MG63 (cell line): ENCODE results near the gene EPS8. TPM values are rescaled to one million over a fixed set of nuclear protein-coding genes. Genes with fewer than 3 reads are reported as not detected.

ENCODE experiments used
- DNase-seq: peaks from one replicate; pipeline ENCODE4 v3.0.0-alpha.2; 2020
- H3K27me3 ChIP-seq: fragments of 250-450 bp; sonication (Bioruptor Pico); 2 replicates; pipeline ENCODE4 v1.5.1; 2020; ENCODE audit warnings: mild to moderate bottlenecking, moderate library complexity
- H3K36me3 ChIP-seq: fragments of 250-450 bp; sonication (Bioruptor Pico); 2 replicates; pipeline ENCODE4 v1.5.1; 2020; ENCODE audit warnings: mild to moderate bottlenecking, moderate library complexity
- H3K4me3 ChIP-seq: fragments of 250-450 bp; sonication (Bioruptor Pico); 2 replicates; pipeline ENCODE4 v1.5.1; 2020; ENCODE audit warnings: mild to moderate bottlenecking, moderate library complexity
- H3K9me3 ChIP-seq: fragments of 250-450 bp; sonication (Bioruptor Pico); 2 replicates; pipeline ENCODE4 v1.5.1; 2020; ENCODE audit warnings: mild to moderate bottlenecking, moderate library complexity
- total RNA-seq: library from RNA; depleted of rRNA; stranded (reverse); fragments of >200 nt; shearing (Covaris generic); gene quantifications from 2 replicates; pipeline ENCODE4 v1.2.3, GENCODE V29; 2014; ENCODE audit warnings: low replicate concordance

The EPS8 gene
- total RNA-seq, 1 experiment from 2014 or later: 103 TPM

DNA sequence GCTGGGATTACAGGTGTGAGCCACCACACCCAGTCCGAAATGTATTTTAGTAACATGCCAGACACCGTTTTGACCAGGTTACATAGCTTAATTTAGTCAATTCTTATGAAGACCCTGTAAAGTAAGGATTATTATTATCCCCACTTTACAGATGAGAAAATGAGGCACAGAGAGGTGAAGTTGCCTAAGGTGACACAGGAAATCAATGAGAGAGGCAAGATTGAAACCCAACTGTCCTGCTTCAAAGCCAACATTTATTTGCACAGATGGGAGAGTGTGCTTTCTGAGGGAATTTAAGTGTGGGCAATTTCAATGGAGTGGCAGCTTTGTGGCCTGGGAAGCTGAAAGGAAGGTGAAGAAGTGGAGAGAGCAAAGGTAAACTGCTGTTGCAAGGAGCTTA lies 19.1 kb upstream of the EPS8 start:
- DNase-seq: no peak

DNA sequence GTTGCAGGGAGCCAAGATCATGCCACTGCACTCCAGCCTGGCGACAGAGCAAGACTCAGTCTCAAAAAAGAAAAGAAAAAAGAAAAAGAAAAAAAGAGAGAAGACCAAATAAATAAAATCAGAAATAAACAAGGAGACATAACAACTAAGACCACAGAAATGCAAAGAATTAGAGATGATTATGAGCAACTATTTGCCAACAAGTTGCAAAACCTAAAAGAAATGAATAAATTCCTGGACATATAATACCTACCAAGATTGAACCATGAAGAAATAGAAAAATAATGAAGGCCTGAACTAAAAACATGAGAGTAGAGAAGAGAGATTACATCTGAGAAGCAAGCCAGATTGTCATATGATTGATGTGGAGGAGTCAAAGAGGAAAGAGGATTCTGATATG lies 17.6 kb upstream of the EPS8 start:
- DNase-seq: no peak
- Histone ChIP-seq H3K27me3 (no peaks in the 10 kb centered on the region), H3K4me3 (no peak overlapping the region), H3K9me3 (no peaks in the 10 kb centered on the region), H3K36me3 (no peaks in the 10 kb centered on the region)

More for the DNA sequence above, 19.1 kb upstream of the EPS8 start:
- H3K27me3 ChIP-seq: no peaks in the 10 kb centered on the region
- H3K4me3 ChIP-seq: no peak overlapping the region
- H3K9me3 ChIP-seq: no peaks in the 10 kb centered on the region
- no peaks in the 10 kb centered on the region for H3K36me3 ChIP-seq

DNA sequence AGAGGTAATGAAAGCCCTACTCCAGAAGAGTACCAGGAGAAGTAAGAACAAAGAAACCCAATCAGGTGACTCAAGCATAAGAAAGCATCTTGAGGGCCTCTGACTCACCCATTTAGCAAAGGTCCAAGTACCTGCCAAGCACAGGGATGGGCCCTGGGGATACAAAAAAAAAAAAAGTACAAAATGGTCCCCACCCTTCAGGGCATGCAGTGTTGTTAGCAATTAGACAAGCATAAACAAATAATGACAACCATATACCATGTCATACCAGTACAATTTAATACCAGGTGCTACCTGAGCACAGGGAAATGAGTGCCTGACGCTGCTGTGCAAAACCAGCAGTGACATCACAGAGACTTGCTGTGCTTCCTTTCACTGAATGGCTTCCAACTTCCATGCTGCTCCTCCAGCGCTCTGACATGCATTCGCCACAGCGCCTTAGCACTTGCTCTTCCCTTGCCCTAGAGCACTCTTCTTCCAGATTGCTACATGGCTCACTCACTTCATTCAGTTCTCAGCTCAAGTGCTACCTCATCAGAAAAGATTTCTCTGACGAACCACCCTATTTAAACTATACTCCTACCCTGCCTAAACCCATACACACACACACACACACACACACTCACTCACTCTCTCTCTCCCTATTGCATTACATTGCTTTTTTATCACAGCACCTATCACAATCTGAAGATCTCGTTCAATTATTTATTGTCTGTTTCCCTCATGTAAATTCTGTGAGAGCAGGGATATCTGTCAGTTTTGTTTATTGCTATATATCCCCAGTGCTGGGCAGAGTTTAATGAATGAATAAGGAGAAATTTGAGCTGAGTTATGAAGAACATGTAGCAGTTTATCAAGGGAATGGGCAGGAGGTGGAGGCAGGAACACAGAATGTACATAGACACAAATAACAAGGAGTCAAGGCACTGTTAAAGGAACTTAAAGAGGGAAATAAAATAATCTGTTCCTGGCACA lies 12.9 kb upstream of the EPS8 start:
- Histone ChIP-seq H3K36me3 (no peaks in the 10 kb centered on the region), H3K9me3 (no peaks in the 10 kb centered on the region), H3K27me3 (no peaks in the 10 kb centered on the region), H3K4me3 (no peak overlapping the region)
- DNase-seq: peak; percentile 9

DNA sequence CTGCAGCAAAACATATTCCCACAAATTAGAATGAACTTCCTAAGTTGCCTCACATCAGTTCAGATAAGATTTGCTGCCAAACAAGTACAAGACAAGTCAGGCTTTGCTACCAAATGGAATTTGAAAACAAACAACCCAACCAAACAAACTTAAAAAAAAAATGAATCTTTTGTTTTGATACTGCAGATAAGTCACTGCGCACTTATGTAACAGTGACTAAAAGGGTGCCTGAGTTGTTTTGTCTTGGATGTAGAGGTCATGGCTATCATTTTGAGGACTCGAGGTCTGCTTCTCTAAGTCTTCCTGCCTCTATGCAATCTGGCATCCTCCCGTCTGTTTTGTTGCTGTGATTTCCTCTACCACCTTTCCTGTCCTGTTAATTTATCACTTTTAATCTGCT lies 11.1 kb upstream of the EPS8 start:
- Histone ChIP-seq H3K27me3 (no peaks in the 10 kb centered on the region), H3K36me3 (no peaks in the 10 kb centered on the region), H3K9me3 (no peaks in the 10 kb centered on the region), H3K4me3 (no peak overlapping the region)
- DNase-seq: no peak

DNA sequence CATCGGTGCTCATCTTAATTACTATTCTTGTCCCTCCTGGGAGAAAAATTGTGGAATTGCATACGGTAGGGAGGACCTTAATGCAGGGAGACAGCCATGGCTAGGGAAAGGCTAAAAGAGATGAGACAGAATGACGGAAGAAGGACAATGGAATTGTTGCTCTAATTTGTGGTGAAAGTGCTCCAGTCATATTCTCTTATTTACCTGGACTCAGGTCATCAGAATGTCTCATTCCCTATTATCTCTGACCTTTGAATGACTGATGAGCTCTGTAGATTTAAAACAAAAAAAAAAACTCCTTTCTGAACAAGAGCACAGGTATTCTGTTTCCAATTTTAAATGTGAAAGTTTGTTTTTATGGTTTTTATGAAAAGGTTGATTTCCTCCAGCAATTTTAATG lies 8.6 kb upstream of the EPS8 start:
- DNase-seq: no peak
- Histone ChIP-seq H3K9me3 (no peaks in the 10 kb centered on the region), H3K36me3 (no peaks in the 10 kb centered on the region), H3K27me3 (no peaks in the 10 kb centered on the region), H3K4me3 (no peak overlapping the region)

DNA sequence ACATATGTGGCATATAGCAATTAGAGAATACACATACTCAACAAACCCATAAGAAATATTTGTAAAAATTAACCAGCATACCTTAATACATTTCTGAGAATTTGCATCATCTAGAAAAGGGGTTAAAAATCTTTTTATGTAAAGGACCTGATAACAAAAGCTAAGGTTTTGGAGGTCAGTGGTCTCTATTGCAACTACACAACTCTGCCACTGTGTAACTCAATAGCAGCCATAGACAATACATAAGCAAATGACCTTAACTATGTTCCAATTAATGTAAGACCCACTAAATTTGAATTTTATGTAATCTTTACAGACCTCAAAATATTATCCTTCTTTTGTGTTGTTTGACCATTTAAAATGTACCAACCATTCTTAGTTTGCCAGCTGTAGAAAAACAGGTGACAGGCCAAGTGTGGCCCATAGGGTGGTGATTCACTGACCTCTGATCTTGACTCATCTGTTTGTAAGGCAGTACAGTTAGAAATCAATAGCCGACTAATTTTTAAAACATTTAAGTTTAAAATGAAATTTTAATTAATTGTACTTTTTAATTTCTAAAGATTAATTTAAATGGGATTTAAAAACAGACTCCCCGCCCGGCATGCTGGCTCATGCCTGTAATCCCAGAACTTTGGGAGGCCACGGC lies 7.4 kb upstream of the EPS8 start:
- Histone ChIP-seq H3K27me3 (no peaks in the 10 kb centered on the region), H3K36me3 (no peaks in the 10 kb centered on the region), H3K4me3 (no peak overlapping the region), H3K9me3 (no peaks in the 10 kb centered on the region)
- peak; percentile 75 for DNase-seq

DNA sequence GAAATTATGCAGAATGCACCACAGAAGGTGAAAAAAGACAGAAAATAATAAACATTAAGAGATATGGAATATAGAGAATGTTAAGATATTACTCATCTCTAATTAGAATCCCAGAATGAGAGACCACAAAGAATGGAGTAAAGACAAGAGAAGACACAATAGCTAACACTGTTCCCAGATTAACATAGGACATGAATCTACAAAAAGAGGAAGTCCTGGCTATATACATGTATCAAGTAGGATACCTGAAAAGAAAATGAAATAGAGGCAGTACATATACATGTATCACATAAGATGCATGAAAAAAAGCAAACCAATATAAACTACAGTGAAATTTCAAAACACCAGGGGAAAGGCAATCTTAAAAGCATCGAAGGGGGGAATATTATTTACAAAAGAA lies 5.6 kb upstream of the EPS8 start:
- DNase-seq: no peak
- H3K36me3 ChIP-seq: no peaks in the 10 kb centered on the region
- H3K27me3 ChIP-seq: no peaks in the 10 kb centered on the region
- no peaks in the 10 kb centered on the region for H3K9me3 ChIP-seq
- no peak overlapping the region for H3K4me3 ChIP-seq

DNA sequence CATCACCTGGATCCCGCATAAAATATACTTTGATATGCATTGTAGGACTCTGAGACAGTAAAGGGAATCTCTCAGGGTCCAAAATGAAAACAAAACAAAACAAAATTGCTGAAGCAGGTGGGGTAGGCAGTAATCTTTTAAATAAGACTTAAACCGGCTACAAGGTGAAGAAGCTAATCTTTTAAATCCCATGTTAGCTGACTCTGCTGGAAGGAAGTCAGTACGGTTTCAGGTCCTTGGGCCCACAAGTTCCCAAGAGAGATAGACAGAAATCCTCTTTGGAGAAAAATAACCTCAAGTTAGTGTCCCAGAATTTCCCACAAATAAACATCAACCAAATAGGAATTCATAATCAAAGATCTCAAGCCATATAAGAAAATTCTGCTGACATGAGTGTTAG lies 5.0 kb upstream of the EPS8 start:
- Histone ChIP-seq H3K36me3 (no peaks in the 10 kb centered on the region), H3K4me3 (no peak overlapping the region), H3K27me3 (no peaks in the 10 kb centered on the region), H3K9me3 (no peaks in the 10 kb centered on the region)
- no peak for DNase-seq

DNA sequence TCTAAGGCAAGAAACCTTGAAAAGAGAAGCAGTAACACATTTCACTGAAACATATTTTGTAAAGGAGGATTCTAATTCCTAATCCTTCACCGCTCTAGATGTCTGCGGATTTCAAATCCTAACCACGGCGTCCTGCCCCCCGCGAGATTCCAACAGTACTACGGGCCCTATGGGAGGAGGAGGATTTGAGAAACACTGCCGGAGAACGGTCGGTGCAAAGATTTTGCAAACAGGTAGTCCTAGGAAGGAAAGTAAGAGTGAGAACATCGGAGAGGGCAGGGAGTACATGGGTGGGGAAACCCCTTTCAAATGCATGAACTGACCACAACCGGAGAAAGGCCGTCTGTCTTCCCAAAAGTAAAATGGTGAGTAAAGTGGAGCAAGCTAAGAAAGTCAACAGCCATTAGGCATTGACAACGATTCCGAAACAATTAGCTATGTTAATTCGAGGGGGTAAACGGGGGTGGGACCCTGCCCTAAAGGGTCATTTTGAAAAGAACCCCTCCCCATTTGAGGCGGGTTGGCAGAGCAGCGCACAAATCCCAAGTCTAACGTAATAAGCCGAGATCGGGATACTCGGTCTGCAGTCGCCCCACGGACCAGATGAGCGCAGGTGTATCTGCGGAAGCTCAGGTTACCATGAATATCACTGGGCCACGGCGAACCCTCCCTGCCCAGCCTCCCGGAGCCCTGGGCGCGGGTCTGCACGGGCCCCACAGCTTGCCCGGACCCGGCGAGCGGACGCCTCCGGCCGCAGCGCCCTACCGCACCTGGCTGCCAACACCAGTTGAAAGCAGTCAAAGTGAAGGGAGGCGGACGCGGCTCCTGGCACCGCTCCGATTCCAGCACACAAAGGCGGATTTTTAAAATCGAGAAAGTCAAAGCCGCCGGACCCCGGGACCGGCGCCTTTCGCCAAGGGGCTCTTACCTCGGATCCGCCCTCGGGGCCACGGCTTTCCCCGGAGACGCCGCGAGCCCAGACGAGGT lies 662 bp downstream of the EPS8 start:
- peak; percentile 64 for DNase-seq
- no peaks in the 10 kb centered on the region for H3K27me3 ChIP-seq
- H3K4me3 ChIP-seq: peak overlapping the region; percentile 80
- H3K9me3 ChIP-seq: peaks cover 5% of the 10 kb centered on the region; the same call in 1 of the 2 replicates
- H3K36me3 ChIP-seq: peaks cover 30% of the 10 kb centered on the region

DNA sequence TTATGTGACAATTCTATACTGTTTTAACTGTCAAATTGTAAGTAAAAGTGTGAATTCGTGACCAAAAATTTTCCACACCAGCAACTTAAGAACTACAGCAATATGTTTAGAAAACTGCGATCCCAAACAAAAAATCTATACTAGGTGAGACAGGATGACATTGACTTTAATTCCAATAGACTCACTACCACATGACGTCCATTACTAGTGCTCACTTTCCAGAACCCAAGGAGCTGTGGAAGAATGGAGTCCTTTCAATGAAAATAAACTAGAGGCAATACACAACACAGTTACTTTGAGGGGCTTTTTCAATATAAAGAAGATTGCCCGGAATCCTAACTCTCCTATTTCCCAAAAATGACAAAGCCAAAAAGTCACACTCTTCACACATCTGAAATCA lies 1.4 kb downstream of the EPS8 start:
- no peaks in the 10 kb centered on the region for H3K27me3 ChIP-seq
- peak overlapping the region; percentile 80 for H3K4me3 ChIP-seq
- H3K9me3 ChIP-seq: peaks cover 5% of the 10 kb centered on the region; the same call in 1 of the 2 replicates
- peaks cover 37% of the 10 kb centered on the region for H3K36me3 ChIP-seq
- no peak for DNase-seq

DNA sequence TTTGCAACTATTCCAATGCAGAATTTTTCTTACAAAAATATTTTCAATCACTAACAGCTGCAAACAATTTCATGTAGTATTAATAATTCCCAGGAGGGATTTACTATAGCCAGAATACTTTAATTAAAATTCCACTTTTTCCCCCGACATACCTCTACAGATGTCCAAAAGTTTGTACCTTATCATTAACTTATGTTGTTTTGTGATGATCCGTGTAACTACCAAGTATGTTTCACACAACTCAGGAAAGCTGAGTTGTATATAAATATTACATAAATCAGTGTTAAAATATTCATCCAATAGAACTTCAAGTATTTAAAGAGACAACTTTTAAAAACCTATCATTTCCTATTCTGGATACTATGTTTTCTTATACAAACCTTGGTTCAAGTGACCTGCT lies 2.4 kb downstream of the EPS8 start:
- H3K9me3 ChIP-seq: peaks cover 5% of the 10 kb centered on the region; the same call in 1 of the 2 replicates
- peak overlapping the region; percentile 80 for H3K4me3 ChIP-seq
- H3K27me3 ChIP-seq: no peaks in the 10 kb centered on the region
- H3K36me3 ChIP-seq: peaks cover 47% of the 10 kb centered on the region
- no peak for DNase-seq

DNA sequence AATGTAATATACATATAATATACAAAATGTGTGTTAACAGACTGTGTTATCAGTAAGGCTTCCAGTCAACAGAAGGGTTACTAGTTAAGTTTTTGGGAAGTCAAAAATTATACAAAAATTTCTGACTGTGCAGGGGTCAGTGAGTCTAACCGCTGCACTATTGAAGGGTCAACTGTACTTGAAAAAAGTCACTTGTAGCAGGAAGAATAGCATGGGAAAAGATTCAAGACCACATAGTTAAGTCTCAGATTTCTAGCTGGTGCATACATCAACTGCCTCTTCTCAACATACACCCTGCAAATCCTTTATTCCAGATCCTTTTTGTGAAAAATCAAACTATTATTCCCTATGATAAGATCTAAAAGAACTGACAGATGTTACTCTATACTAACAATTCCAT lies 5.9 kb downstream of the EPS8 start:
- H3K27me3 ChIP-seq: no peaks in the 10 kb centered on the region
- DNase-seq: no peak
- peaks cover 51% of the 10 kb centered on the region for H3K36me3 ChIP-seq
- peaks cover 5% of the 10 kb centered on the region; the same call in 1 of the 2 replicates for H3K9me3 ChIP-seq
- H3K4me3 ChIP-seq: no peak overlapping the region

DNA sequence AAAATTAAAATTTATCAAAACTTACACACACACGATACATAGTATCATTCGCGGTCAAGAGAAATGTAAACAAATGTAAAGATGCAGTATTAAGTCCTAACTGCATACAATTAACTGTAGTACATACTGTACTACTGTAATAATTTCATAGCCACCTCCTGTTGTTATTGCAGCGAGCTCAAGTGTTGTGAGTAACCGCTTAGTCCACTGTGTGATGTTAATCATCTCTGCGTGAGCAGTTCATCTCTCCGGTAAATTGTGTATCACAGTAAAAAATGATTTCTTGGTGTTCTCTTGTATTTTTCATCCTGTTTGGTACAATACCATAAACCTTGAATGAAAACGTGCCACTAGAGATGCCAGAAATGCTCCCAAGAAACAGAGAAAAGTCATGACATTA lies 6.5 kb downstream of the EPS8 start:
- no peak for DNase-seq

DNA sequence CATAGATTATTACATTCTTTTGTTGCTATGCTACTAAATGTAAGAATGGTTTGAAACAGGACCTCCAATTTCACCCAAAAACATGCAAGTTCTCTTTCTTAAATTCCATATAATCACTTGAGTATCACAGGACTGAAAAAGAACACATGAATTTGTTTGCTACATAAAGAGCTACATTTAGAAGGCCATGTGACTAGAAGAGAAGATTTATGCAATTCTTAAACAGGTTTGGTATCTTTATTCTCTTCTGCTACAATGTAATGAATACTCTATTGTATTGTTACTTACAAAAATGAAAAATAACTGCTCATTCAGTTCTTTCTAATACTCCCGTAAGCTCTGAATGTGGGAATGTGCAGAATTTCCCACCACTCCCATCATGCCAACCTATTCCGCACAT lies 9.3 kb downstream of the EPS8 start:
- H3K9me3 ChIP-seq: no peaks in the 10 kb centered on the region
- no peak overlapping the region for H3K4me3 ChIP-seq
- no peak for DNase-seq
- no peaks in the 10 kb centered on the region for H3K27me3 ChIP-seq
- peaks cover 41% of the 10 kb centered on the region for H3K36me3 ChIP-seq

More for the DNA sequence above, 6.5 kb downstream of the EPS8 start:
- H3K36me3 ChIP-seq: peaks cover 51% of the 10 kb centered on the region
- peaks cover 5% of the 10 kb centered on the region; the same call in 1 of the 2 replicates for H3K9me3 ChIP-seq
- no peaks in the 10 kb centered on the region for H3K27me3 ChIP-seq
- no peak overlapping the region for H3K4me3 ChIP-seq

DNA sequence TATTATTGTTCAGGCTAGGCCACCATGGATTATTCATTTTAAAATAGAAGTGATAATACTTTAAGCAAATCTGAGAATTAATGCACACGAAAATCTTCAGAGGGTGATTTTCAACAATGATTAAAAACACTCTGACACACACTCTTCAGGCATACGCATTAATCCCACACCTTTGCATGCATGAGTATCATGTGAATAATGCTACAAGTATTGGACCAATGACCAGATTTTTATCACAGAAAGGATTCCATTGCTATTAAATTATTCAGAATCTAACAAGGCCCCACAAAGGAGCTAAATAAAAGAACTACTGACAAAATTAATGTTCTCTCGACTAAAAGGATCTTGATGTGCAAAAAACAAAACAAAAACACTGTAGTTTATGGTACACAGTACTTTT lies 11.1 kb downstream of the EPS8 start:
- no peaks in the 10 kb centered on the region for H3K27me3 ChIP-seq
- H3K9me3 ChIP-seq: no peaks in the 10 kb centered on the region
- H3K36me3 ChIP-seq: peaks cover 26% of the 10 kb centered on the region
- no peak overlapping the region for H3K4me3 ChIP-seq
- no peak for DNase-seq

DNA sequence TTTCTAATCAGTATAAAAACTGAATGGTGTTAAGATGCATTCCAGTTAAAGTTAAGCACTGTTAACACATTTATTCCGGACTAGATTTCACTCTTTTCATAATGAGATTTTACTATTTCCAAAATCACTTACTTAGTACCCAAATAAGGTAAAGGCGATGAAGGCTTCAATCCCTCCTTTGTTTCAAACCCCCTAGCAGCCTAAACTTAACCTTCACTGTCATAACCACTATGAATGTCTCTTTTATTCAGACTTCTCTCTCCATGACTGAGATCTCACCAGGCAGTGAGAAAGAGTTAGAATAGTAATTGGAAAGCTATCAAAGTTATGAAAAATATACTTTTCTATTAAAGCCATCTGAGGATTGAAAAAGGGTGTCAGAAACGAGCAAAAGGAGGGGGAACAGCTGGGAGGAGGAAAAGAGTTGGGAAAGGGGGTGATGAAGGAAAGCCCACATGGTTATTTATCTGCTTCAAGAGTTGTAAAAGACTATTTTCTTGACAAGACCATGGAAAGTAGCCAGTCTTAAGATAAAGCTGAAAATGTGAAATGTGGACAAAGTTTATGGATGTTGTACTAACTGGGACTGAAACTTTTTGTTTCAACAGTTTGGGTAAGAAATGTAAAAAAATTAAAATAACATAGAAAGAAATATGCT lies 11.7 kb downstream of the EPS8 start:
- no peak for DNase-seq
- Histone ChIP-seq H3K27me3 (no peaks in the 10 kb centered on the region), H3K4me3 (no peak overlapping the region), H3K9me3 (no peaks in the 10 kb centered on the region), H3K36me3 (peaks cover 19% of the 10 kb centered on the region)
